Smooth muscle cell (in vitro differentiated cells): ENCODE measurements around the gene TICAM1. TPM values are rescaled to one million over a fixed set of nuclear protein-coding genes. Genes with fewer than 3 reads are reported as not detected.

Experiments
- DNase-seq: peaks from one replicate; lab custom pipeline; 2025; ENCODE audit not compliant: unreplicated experiment; lab: John Stamatoyannopoulos, UW
- H2AFZ ChIP-seq: fragments of 200-600 bp; sonication (generic); 2 replicates; pipeline ENCODE4 v1.6.0; 2016; ENCODE audit warnings: antibody characterized with exemption, low read depth, mild to moderate bottlenecking
- H3F3A ChIP-seq: fragments of 200-600 bp; sonication (generic); 2 replicates; pipeline ENCODE4 v1.6.0; 2017; ENCODE audit warnings: antibody characterized with exemption, low read depth
- H3K27ac ChIP-seq: fragments of 200-600 bp; sonication (generic); 2 replicates; pipeline ENCODE4 v1.5.1; 2016; ENCODE audit warnings: low read depth, mild to moderate bottlenecking
- H3K27me3 ChIP-seq: fragments of 200-600 bp; sonication (generic); 2 replicates; pipeline ENCODE4 v1.6.1; 2016; ENCODE audit warnings: low read depth, mild to moderate bottlenecking
- H3K36me3 ChIP-seq: fragments of 200-600 bp; sonication (generic); 2 replicates; pipeline ENCODE4 v1.5.1; 2016; ENCODE audit warnings: low read depth
- H3K4me1 ChIP-seq: fragments of 200-600 bp; sonication (generic); 2 replicates; pipeline ENCODE4 v1.5.1; 2016; ENCODE audit warnings: low read depth
- H3K4me2 ChIP-seq: fragments of 200-600 bp; sonication (generic); 2 replicates; pipeline ENCODE4 v1.6.0; 2016; ENCODE audit warnings: mild to moderate bottlenecking
- H3K4me3 ChIP-seq: fragments of 200-600 bp; sonication (generic); 2 replicates; pipeline ENCODE4 v1.5.1; 2016; ENCODE audit warnings: mild to moderate bottlenecking
- H3K79me2 ChIP-seq: fragments of 200-600 bp; sonication (generic); 2 replicates; pipeline ENCODE4 v1.6.0; 2016; ENCODE audit warnings: low read depth, mild to moderate bottlenecking
- H3K9ac ChIP-seq: fragments of 200-600 bp; sonication (generic); 2 replicates; pipeline ENCODE4 v1.6.0; 2016; ENCODE audit warnings: low read depth
- H3K9me3 ChIP-seq: fragments of 200-600 bp; sonication (generic); replicated peaks from 2 replicates; pipeline ENCODE4 v1.5.1; 2016; ENCODE audit warnings: low read depth
- H4K20me1 ChIP-seq: fragments of 200-600 bp; sonication (generic); 2 replicates; pipeline ENCODE4 v1.6.0; 2016; ENCODE audit warnings: low read depth
- WGBS: methylation state at CpG from one replicate; pipeline ENCODE4 v1.1.7; 2016; ENCODE audit warnings: low lambda C conversion rate; 5-methylcytosine and 5-hydroxymethylcytosine counted together
- polyA plus RNA-seq: library from polyadenylated mRNA; unstranded; fragments of >200 nt; fragmentation: Nextera tagmentation; extraction: Ambion mirVana; gene quantifications from 2 replicates; pipeline ENCODE4 v1.2.1, GENCODE V29; 2016
- total RNA-seq: library from RNA; depleted of rRNA; stranded (reverse); fragments of >200 nt; gene quantifications from 2 replicates; pipeline ENCODE4 v1.2.3, GENCODE V29; 2014
- TF ChIP-seq, protein P1 (sequence below): fragments of 200-600 bp; sonication (generic); IDR thresholded peaks from 2 replicates; pipeline ENCODE4 v1.5.1; 2017; ENCODE audit warnings: borderline replicate concordance, mild to moderate bottlenecking, antibody characterized with exemption; ENCODE audit not compliant: insufficient read depth, poor library complexity, severe bottlenecking

Gene TICAM1
- total and polyA plus RNA-seq, 2 experiments from 2014 or later, result 3.5 to 13.9 TPM

DNA sequence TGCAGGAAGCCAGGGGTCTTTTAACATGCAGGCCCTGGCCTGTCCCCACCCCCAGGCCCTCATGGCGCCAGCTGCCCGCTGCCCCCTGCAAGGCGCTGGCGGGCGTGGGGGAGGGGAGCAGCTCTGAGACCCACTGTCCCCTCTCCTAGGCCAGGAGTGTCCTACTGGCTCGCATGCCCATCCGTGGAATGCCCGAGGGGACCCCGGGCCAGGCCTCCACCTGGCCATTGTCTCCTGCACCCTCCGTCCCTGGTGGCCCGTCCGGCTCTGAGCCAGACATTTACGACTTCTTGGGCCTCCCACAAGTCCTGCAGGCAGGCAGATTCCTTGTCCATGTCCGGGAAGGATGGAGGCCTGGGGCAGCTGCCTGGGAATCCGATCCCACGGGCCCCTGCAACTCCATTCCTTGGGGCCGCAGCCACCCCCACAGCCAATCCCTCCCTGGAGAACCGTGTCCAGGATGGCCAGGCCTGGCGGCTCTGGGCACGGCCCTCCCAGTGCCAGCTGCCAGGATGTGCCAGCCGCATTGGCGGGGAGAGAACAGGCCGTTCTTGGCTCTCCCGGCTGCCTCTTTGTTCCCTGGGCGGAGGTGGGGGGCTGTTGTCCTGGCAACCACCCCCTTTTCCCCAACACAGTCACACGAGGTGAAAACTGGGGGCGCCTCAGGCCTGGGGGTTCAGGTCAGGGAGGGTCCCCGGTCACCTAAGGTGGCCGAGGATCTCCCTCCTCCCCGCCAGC, 46.4 kb upstream of the TICAM1 start:
- H3K9me3 ChIP-seq, result no peaks in the 10 kb centered on the region
- no peak overlapping the region for H3K9ac ChIP-seq
- H4K20me1 ChIP-seq, result no peaks in the 10 kb centered on the region
- no peaks in the 10 kb centered on the region for H3F3A ChIP-seq
- H3K4me3 ChIP-seq, result no peak overlapping the region
- H3K27me3 ChIP-seq, result no peaks in the 10 kb centered on the region
- TF ChIP-seq, protein P1, sequence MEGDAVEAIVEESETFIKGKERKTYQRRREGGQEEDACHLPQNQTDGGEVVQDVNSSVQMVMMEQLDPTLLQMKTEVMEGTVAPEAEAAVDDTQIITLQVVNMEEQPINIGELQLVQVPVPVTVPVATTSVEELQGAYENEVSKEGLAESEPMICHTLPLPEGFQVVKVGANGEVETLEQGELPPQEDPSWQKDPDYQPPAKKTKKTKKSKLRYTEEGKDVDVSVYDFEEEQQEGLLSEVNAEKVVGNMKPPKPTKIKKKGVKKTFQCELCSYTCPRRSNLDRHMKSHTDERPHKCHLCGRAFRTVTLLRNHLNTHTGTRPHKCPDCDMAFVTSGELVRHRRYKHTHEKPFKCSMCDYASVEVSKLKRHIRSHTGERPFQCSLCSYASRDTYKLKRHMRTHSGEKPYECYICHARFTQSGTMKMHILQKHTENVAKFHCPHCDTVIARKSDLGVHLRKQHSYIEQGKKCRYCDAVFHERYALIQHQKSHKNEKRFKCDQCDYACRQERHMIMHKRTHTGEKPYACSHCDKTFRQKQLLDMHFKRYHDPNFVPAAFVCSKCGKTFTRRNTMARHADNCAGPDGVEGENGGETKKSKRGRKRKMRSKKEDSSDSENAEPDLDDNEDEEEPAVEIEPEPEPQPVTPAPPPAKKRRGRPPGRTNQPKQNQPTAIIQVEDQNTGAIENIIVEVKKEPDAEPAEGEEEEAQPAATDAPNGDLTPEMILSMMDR, result no peak
- 50% methylated on average over 26 of the region's 30 CpGs for WGBS
- H3K36me3 ChIP-seq, result no peaks in the 10 kb centered on the region
- H3K4me2 ChIP-seq, result peak overlapping the region; percentile 26
- no peak overlapping the region for H3K27ac ChIP-seq
- H3K79me2 ChIP-seq, result no peaks in the 10 kb centered on the region
- H2AFZ ChIP-seq, result peak overlapping the region; percentile 81
- H3K4me1 ChIP-seq, result peaks cover 9% of the 10 kb centered on the region
- DNase-seq, result no peak

GRCh38 chr19:4873930-4874329, 42.4 kb upstream of the TICAM1 start:
- Histone ChIP-seq H3K27me3 (no peaks in the 10 kb centered on the region), H4K20me1 (no peaks in the 10 kb centered on the region), H3K36me3 (no peaks in the 10 kb centered on the region), H3K4me3 (no peak overlapping the region), H3K9me3 (no peaks in the 10 kb centered on the region), H3K9ac (no peak overlapping the region), H3K4me1 (peaks cover 9% of the 10 kb centered on the region), H3K79me2 (no peaks in the 10 kb centered on the region), H2AFZ (no peak overlapping the region), H3F3A (peaks cover 5% of the 10 kb centered on the region), H3K27ac (no peak overlapping the region), H3K4me2 (no peak overlapping the region)
- no peak for DNase-seq
- TF ChIP-seq, protein P1, result no peak
- WGBS, result 95% methylated on average over 3 of the region's 3 CpGs

DNA sequence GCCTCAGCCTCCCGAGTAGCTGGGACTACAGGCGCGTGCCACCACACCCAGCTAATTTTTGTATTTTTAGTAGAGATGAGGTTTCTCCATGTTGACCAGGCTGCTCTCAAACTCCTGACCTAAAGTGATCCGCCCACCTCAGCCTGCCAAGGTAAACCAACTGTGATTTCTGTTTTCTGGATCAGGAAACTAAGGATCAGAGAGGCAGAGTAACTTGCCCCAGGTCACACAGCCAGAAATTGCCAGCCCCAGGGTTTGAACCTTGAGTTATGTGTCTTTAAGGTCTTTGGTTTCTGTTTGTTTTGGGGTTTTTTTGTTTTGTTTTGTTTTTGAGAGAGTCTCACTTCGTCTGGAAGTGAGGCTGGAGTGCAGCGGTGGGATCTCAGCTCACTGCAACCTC, 40.2 kb upstream of the TICAM1 start:
- Histone ChIP-seq H3F3A (peaks cover 15% of the 10 kb centered on the region), H3K4me1 (no peaks in the 10 kb centered on the region), H3K4me3 (no peak overlapping the region), H3K27me3 (no peaks in the 10 kb centered on the region), H3K36me3 (no peaks in the 10 kb centered on the region), H3K27ac (no peak overlapping the region), H3K4me2 (no peak overlapping the region), H3K9me3 (no peaks in the 10 kb centered on the region), H3K9ac (no peak overlapping the region), H2AFZ (no peak overlapping the region), H3K79me2 (peaks cover 7% of the 10 kb centered on the region), H4K20me1 (peaks cover 1% of the 10 kb centered on the region)
- TF ChIP-seq, protein P1, result no peak
- no peak for DNase-seq
- WGBS, result 78% methylated on average over 6 of the region's 6 CpGs

DNA sequence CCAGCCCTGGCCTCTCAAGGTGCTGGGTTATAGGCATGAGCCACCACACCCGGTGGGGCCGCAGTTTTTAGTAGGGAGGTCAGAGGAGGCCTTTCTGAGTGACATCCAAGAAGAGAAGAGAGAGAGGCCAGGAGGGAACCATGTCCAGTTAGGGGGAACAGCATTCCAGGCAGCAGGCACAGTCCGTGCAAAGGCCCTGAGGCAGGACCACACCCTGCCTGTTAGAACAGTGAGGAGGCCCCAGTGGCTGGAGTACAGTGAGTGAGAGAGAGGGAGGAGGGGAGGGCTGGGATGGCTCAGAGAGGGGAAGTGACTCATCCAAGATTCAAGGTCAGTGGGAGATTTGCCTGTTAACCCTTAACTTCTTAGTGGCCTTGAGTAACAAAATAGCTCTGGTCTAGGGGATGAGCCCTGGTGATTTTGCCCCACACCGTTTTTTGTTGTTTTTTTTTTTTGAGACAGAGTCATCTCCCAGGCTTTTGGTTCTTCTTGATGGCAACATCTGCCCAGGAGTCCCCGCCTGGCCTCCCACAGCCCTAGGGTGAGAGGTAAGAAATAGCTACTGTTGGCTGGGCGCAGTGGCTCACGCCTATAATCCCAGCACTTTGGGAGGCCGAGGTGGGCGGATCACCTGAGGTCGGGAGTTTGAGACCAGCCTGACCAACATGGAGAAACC, 38.7 kb upstream of the TICAM1 start:
- peaks cover 21% of the 10 kb centered on the region for H3K79me2 ChIP-seq
- TF ChIP-seq, protein P1, result no peak
- H4K20me1 ChIP-seq, result peaks cover 17% of the 10 kb centered on the region
- H3K9ac ChIP-seq, result peak overlapping the region; percentile 39
- peaks cover 15% of the 10 kb centered on the region for H3F3A ChIP-seq
- WGBS, result 48% methylated on average over 10 of the region's 10 CpGs
- no peaks in the 10 kb centered on the region for H3K9me3 ChIP-seq
- H2AFZ ChIP-seq, result no peak overlapping the region
- peak overlapping the region; percentile 3 for H3K4me2 ChIP-seq
- peak overlapping the region; percentile 88 for H3K27ac ChIP-seq
- DNase-seq, result peak; percentile 11
- no peaks in the 10 kb centered on the region for H3K36me3 ChIP-seq
- peaks cover 3% of the 10 kb centered on the region for H3K4me1 ChIP-seq
- H3K27me3 ChIP-seq, result no peaks in the 10 kb centered on the region
- H3K4me3 ChIP-seq, result no peak overlapping the region
